Endodermal cell (in vitro differentiated cells): Measurements from ENCODE around the gene SRGN. TPM values are rescaled to one million over a fixed set of nuclear protein-coding genes. Genes with fewer than 3 reads are reported as not detected.

Experiments used
- DNase-seq: peaks from one replicate; pipeline ENCODE4 v3.0.0-alpha.2; 2017
- H3K27ac ChIP-seq: 2 replicates; pipeline ENCODE4 v1.5.1; 2013; ENCODE audit warnings: mild to moderate bottlenecking, low read depth, low read length, moderate library complexity
- H3K27me3 ChIP-seq: 2 replicates; pipeline ENCODE4 v1.6.1; 2013; ENCODE audit warnings: mild to moderate bottlenecking, low read length, moderate library complexity; ENCODE audit not compliant: insufficient read depth, control insufficient read depth, poor library complexity, severe bottlenecking
- H3K36me3 ChIP-seq: 2 replicates; pipeline ENCODE4 v1.7.0; 2013; ENCODE audit warnings: mild to moderate bottlenecking, low read length, moderate library complexity; ENCODE audit not compliant: control insufficient read depth, insufficient read depth
- H3K4me1 ChIP-seq: one replicate; pipeline ENCODE4 v1.7.0; 2013; ENCODE audit warnings: low read length; ENCODE audit not compliant: control insufficient read depth, insufficient read depth
- H3K4me3 ChIP-seq: 2 replicates; pipeline ENCODE4 v1.5.1; 2013; ENCODE audit warnings: mild to moderate bottlenecking, low read length, moderate library complexity
- H3K9ac ChIP-seq: 2 replicates; pipeline ENCODE4 v1.6.1; 2013; ENCODE audit warnings: mild to moderate bottlenecking, low read length, moderate library complexity; ENCODE audit not compliant: poor library complexity, severe bottlenecking; ENCODE audit errors: extremely low read depth
- H3K9me3 ChIP-seq: 2 replicates; pipeline ENCODE4 v1.6.1; 2013; ENCODE audit warnings: mild to moderate bottlenecking, low read length, moderate library complexity; ENCODE audit not compliant: control insufficient read depth
- H3K27ac Mint-ChIP-seq: 2 replicates; pipeline ENCODE4 v1.8.0; 2020; ENCODE audit warnings: mixed read lengths
- H3K27me3 Mint-ChIP-seq: 2 replicates; pipeline ENCODE4 v1.8.0; 2021; ENCODE audit warnings: mild to moderate bottlenecking, mixed read lengths; ENCODE audit not compliant: insufficient read depth
- H3K36me3 Mint-ChIP-seq: 2 replicates; pipeline ENCODE4 v1.8.0; 2020; ENCODE audit warnings: low read depth, mixed read lengths
- H3K4me1 Mint-ChIP-seq: 2 replicates; pipeline ENCODE4 v1.8.0; 2020; ENCODE audit warnings: mixed read lengths
- H3K4me3 Mint-ChIP-seq: 2 replicates; pipeline ENCODE4 v1.8.0; 2020; ENCODE audit warnings: mild to moderate bottlenecking, moderate library complexity, mixed read lengths
- H3K9me3 Mint-ChIP-seq: 2 replicates; pipeline ENCODE4 v1.8.0; 2020; ENCODE audit warnings: mild to moderate bottlenecking, mixed read lengths
- WGBS, 2 experiments: methylation state at CpG; one replicate each; pipeline versions ENCODE4 v1.1.5 to v1.1.7; 2013; ENCODE audit warnings: missing lambda C conversion rate in 2 of 2, mixed read lengths in 1 of 2; ENCODE audit not compliant: insufficient coverage in 1 of 2, insufficient read length in 1 of 2; 5-methylcytosine and 5-hydroxymethylcytosine counted together
- total RNA-seq, 2 donors: library from RNA; stranded (reverse); fragmentation: NEBNext Ultra II Directional in 1 of 2; extraction: Animal tissue kit (Norgen Biotek cat#: 25700) in 1 of 2; gene quantifications; 2 replicates in 1 of 2; 3 replicates in 1 of 2; pipeline ENCODE4 v1.2.1, GENCODE V29; 2021
- TF ChIP-seq, protein P1 (sequence below): fragments of 200-600 bp; sonication (generic); conservative IDR thresholded peaks from 2 replicates; pipeline ENCODE4 v1.5.0; 2021; ENCODE audit warnings: antibody characterized with exemption, mild to moderate bottlenecking

SRGN gene
- total RNA-seq, 2 donors from 2014 or later: not detected

- WGBS, 2 experiments: 91% methylated on average over 3 of the region's 3 CpGs; no CpG with 5 or more reads in 1 of the 2 experiments
- Mint-ChIP-seq H3K36me3 (peaks cover 5% of the 10 kb centered on the region), H3K27me3 (no peaks in the 10 kb centered on the region), H3K4me1 (no peaks in the 10 kb centered on the region), H3K9me3 (no peaks in the 10 kb centered on the region), H3K27ac (no peak overlapping the region), H3K4me3 (no peak overlapping the region)
- TF ChIP-seq, protein P1, sequence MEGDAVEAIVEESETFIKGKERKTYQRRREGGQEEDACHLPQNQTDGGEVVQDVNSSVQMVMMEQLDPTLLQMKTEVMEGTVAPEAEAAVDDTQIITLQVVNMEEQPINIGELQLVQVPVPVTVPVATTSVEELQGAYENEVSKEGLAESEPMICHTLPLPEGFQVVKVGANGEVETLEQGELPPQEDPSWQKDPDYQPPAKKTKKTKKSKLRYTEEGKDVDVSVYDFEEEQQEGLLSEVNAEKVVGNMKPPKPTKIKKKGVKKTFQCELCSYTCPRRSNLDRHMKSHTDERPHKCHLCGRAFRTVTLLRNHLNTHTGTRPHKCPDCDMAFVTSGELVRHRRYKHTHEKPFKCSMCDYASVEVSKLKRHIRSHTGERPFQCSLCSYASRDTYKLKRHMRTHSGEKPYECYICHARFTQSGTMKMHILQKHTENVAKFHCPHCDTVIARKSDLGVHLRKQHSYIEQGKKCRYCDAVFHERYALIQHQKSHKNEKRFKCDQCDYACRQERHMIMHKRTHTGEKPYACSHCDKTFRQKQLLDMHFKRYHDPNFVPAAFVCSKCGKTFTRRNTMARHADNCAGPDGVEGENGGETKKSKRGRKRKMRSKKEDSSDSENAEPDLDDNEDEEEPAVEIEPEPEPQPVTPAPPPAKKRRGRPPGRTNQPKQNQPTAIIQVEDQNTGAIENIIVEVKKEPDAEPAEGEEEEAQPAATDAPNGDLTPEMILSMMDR: no peak
- Histone ChIP-seq H3K4me3 (no peak overlapping the region), H3K36me3 (peaks cover 12% of the 10 kb centered on the region), H3K27ac (no peak overlapping the region), H3K9me3 (no peaks in the 10 kb centered on the region), H3K9ac (no peak overlapping the region), H3K27me3 (no peaks in the 10 kb centered on the region), H3K4me1 (no peaks in the 10 kb centered on the region)
- DNase-seq: no peak
These were observed 64.1 kb downstream of the SRGN start for GRCh38 chr10:69151984-69152383.

- no peak overlapping the region for H3K27ac ChIP-seq
- H3K27me3 ChIP-seq: no peaks in the 10 kb centered on the region
- no peak for DNase-seq
- H3K36me3 ChIP-seq: peaks cover 24% of the 10 kb centered on the region
- H3K4me3 Mint-ChIP-seq: no peak overlapping the region
- no peaks in the 10 kb centered on the region for H3K4me1 Mint-ChIP-seq
- H3K9me3 Mint-ChIP-seq: no peaks in the 10 kb centered on the region
- TF ChIP-seq, protein P1: no peak
- H3K4me1 ChIP-seq: no peaks in the 10 kb centered on the region
- H3K9me3 ChIP-seq: no peaks in the 10 kb centered on the region
- H3K4me3 ChIP-seq: no peak overlapping the region
- WGBS, 2 experiments: 88 to 100% methylated on average over 2 to 6 of the region's 6 CpGs
- peaks cover 14% of the 10 kb centered on the region for H3K36me3 Mint-ChIP-seq
- no peaks in the 10 kb centered on the region for H3K27me3 Mint-ChIP-seq
- H3K27ac Mint-ChIP-seq: no peak overlapping the region
- H3K9ac ChIP-seq: no peak overlapping the region
These were observed 65.3 kb downstream of the SRGN start for GRCh38 chr10:69153227-69153626.

Other genes starting within 250 kb of the SRGN start
- 10 to 100 TPM; 38.0 to 46.5 TPM for gene DDX50, start 186.8 kb upstream of the SRGN start, total RNA-seq
- 10 to 100 TPM; 64.7 to 78.7 TPM for gene DDX21, start 131.9 kb upstream of the SRGN start, total RNA-seq
- gene KIFBP, start 99.3 kb upstream of the SRGN start, total RNA-seq: 10 to 100 TPM; 36.4 to 36.8 TPM
- 10 to 100 TPM; 41.2 to 46.5 TPM for gene VPS26A, start 36.1 kb downstream of the SRGN start, total RNA-seq
- 10 to 100 TPM; 36.3 to 38.6 TPM for gene SUPV3L1, start 92.1 kb downstream of the SRGN start, total RNA-seq
- gene HKDC1, start 132.2 kb downstream of the SRGN start, total RNA-seq: under 1 TPM in 1 of 2 donors, not detected in 1; 0.22 TPM
- gene HK1, start 190.4 kb downstream of the SRGN start, total RNA-seq: 10 to 100 TPM; 38.0 to 78.8 TPM